Measurements from ENCODE around the gene PRICKLE4.

The PRICKLE4 gene

GRCh38 chr6:41771058-41771983 is 9.3 kb upstream of the PRICKLE4 start:
- no peak for DNase-seq (ENCODE audit: low spot score)

- no peak for DNase-seq (ENCODE audit: low spot score)
Measured at GRCh38 chr6:41774841-41775240, 5.7 kb upstream of the PRICKLE4 start.

GRCh38 chr6:41775293-41775882 is 5.2 kb upstream of the PRICKLE4 start:
- no peak for DNase-seq (ENCODE audit: low spot score)

GRCh38 chr6:41777551-41778285 is 2.9 kb upstream of the PRICKLE4 start:
- DNase-seq (ENCODE audit: low spot score): no peak

- no peak for DNase-seq (ENCODE audit: low spot score)
Measured at GRCh38 chr6:41778895-41779294, 1.7 kb upstream of the PRICKLE4 start.

- no peak for DNase-seq (ENCODE audit: low spot score)
Measured at GRCh38 chr6:41779336-41779735, 1.2 kb upstream of the PRICKLE4 start.

- peak; percentile 97 for DNase-seq (ENCODE audit: low spot score)
Measured at GRCh38 chr6:41779788-41780550, 613 bp upstream of the PRICKLE4 start, which contains the start of gene FRS3. FRS3 (minus strand) TSS chr6:41779900; CDS start chr6:41776987, 2,913 bp downstream.

GRCh38 chr6:41781366-41781730 is 766 bp downstream of the PRICKLE4 start:
- no peak for DNase-seq (ENCODE audit: low spot score)

GRCh38 chr6:41783106-41783780 is 2.7 kb downstream of the PRICKLE4 start:
- no peak for DNase-seq (ENCODE audit: low spot score)

GRCh38 chr6:41784581-41785171 is 4.1 kb downstream of the PRICKLE4 start:
- DNase-seq (ENCODE audit: low spot score): no peak

GRCh38 chr6:41785254-41785653 is 4.7 kb downstream of the PRICKLE4 start:
- no peak for DNase-seq (ENCODE audit: low spot score)

- DNase-seq (ENCODE audit: low spot score): no peak
Measured at GRCh38 chr6:41785689-41786450, 5.3 kb downstream of the PRICKLE4 start.

- DNase-seq (ENCODE audit: low spot score): peak; percentile 66
Measured at GRCh38 chr6:41786451-41787218, 6.1 kb downstream of the PRICKLE4 start.

GRCh38 chr6:41787219-41787917 is 6.8 kb downstream of the PRICKLE4 start, which contains the start of gene TOMM6:
TOMM6 (plus strand) TSS chr6:41787694; CDS start chr6:41787698, 4 bp downstream.
- DNase-seq (ENCODE audit: low spot score): peak; percentile 92

GRCh38 chr6:41789390-41789724 is 8.8 kb downstream of the PRICKLE4 start:
- no peak for DNase-seq (ENCODE audit: low spot score)

- DNase-seq (ENCODE audit: low spot score): no peak
Measured at GRCh38 chr6:41790045-41790444, 9.5 kb downstream of the PRICKLE4 start.

- DNase-seq (ENCODE audit: low spot score): no peak
Measured at GRCh38 chr6:41791305-41791704, 10.7 kb downstream of the PRICKLE4 start.

- no peak for DNase-seq (ENCODE audit: low spot score)
Measured at GRCh38 chr6:41791984-41792383, 11.4 kb downstream of the PRICKLE4 start.

- DNase-seq (ENCODE audit: low spot score): no peak
Measured at GRCh38 chr6:41796474-41796873, 15.9 kb downstream of the PRICKLE4 start.
